ENCODE measurements around the gene WDR54. TPM values are rescaled to one million over a fixed set of nuclear protein-coding genes. Genes with fewer than 3 reads are reported as not detected.

Gene WDR54
- total and polyA plus RNA-seq, 10 of the 15 experiments (the other 5 are each of a cell fraction or from before 2014, with no cell fraction given): 38.2 to 116 (median 89.1) TPM

- no peak overlapping the region for H3K4me3 ChIP-seq
- no peak overlapping the region for H3K9ac ChIP-seq (ENCODE audit: control insufficient read depth, insufficient read depth, low read length)
- peaks cover 5% of the 10 kb centered on the region for H3K79me2 ChIP-seq (ENCODE audit: control insufficient read depth, insufficient read depth, low read length)
- FAIRE-seq (no peak), ATAC-seq (no peak), DNase-seq (ENCODE audit: low read depth, low spot score) (no peak)
- ChIA-PET CTCF (no interaction called here), POLR2A (no interaction called here), SMC1A (ENCODE audit: uncharacterized antibody, unreplicated experiment) (interaction anchor here (0.6 kb wide), 1 partner anchor 57 kb away, joined by 3 read pairs; no protein-coding TSS in a partner anchor), RAD21 (ENCODE audit: unreplicated experiment) (no interaction called here)
- BruUV-seq (replicated peaks): no TSS peak
- intact Hi-C loops (cut with micrococcal nuclease; ENCODE audit: unreplicated experiment) (no loop called here), in situ Hi-C loops (cut with MboI) (no loop called here)
- 57% methylated on average over 3 of the region's 3 CpGs for WGBS (ENCODE audit: insufficient coverage, insufficient replicate concordance, low lambda C conversion rate, missing lambda C conversion rate)
- no peak overlapping the region for H3K4me2 ChIP-seq (ENCODE audit: control insufficient read depth, insufficient read depth)
- no peaks in the 10 kb centered on the region for H3K9me3 ChIP-seq (replicated peaks; ENCODE audit: control insufficient read depth, insufficient read depth, low read length)
- H3K27ac ChIP-seq (ENCODE audit: control insufficient read depth, insufficient read depth): no peak overlapping the region
- no peaks in the 10 kb centered on the region for H3K36me3 ChIP-seq (ENCODE audit: control insufficient read depth in 2 of 2, insufficient read depth in 2 of 2, low read length in 1 of 2)
- no peaks in the 10 kb centered on the region for H3K27me3 ChIP-seq (replicated peaks in 1 of 2; ENCODE audit: control insufficient read depth in 2 of 2, insufficient read depth in 2 of 2, low read length in 1 of 2)
- H4K20me1 ChIP-seq (ENCODE audit: control insufficient read depth, insufficient read depth): no peaks in the 10 kb centered on the region
- H3K4me1 ChIP-seq (ENCODE audit: control insufficient read depth, insufficient read depth, low read length): peaks cover 46% of the 10 kb centered on the region
- no peak for TF ChIP-seq SIX5 (IDR thresholded peaks at IDR 0.05; ENCODE audit: low read depth, low read length, severe bottlenecking)
- no peak for TF ChIP-seq YY1 (IDR thresholded peaks at IDR 0.05; ENCODE audit: low read depth, low read length)
- no peak for TF ChIP-seq IKZF1 (conservative IDR thresholded peaks at IDR 0.05)
- TF ChIP-seq NFIC (IDR thresholded peaks at IDR 0.05; ENCODE audit: low read depth, low read length): no peak
- TF ChIP-seq CREM (IDR thresholded peaks at IDR 0.05; ENCODE audit: low read depth): no peak
- TF ChIP-seq MLLT1 (IDR thresholded peaks at IDR 0.05): no peak
- no peak overlapping the region for H2AFZ ChIP-seq (ENCODE audit: control insufficient read depth, low read depth, low read length)
Measured at GRCh38 chr2:74417197-74417596, 4.3 kb upstream of the WDR54 start.

DNA sequence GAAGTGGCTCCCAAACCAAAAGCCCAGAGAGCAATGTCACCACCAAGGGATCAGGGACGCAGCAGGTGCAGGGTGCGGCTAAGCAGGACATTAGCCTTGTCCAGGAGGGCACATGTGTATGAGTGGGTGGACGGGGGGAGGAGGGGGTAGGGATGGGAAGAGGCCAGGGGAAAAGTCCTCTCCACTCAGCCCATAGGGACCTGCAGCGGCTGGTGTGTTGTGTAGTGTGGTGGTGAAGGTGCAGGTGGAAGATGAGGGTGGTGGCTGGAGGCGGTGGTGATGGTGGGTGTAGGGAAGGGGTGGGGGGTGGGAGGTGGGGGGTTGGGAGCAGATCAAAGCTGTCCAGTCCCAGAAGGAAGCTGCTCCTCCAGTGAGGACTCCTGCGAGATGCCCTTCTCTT is 3.8 kb upstream of the WDR54 start:
- WGBS (ENCODE audit: insufficient coverage, insufficient replicate concordance, low lambda C conversion rate, missing lambda C conversion rate): 100% methylated on average over 3 of the region's 6 CpGs
- CTCF ChIA-PET: no interaction called here
- TF ChIP-seq ZNF217 (IDR thresholded peaks at IDR 0.05) (no peak), BACH1 (IDR thresholded peaks at IDR 0.05; ENCODE audit: borderline replicate concordance) (no peak), RBBP5 (conservative IDR thresholded peaks at IDR 0.05) (no peak), USF2 (IDR thresholded peaks at IDR 0.05; ENCODE audit: borderline replicate concordance, low read depth, low read length) (no peak), CBFB (IDR thresholded peaks at IDR 0.05; ENCODE audit: low read depth) (no peak), MTA3 (IDR thresholded peaks at IDR 0.05; ENCODE audit: borderline replicate concordance, low read length) (no peak)
- TF ChIP-seq, protein P1, sequence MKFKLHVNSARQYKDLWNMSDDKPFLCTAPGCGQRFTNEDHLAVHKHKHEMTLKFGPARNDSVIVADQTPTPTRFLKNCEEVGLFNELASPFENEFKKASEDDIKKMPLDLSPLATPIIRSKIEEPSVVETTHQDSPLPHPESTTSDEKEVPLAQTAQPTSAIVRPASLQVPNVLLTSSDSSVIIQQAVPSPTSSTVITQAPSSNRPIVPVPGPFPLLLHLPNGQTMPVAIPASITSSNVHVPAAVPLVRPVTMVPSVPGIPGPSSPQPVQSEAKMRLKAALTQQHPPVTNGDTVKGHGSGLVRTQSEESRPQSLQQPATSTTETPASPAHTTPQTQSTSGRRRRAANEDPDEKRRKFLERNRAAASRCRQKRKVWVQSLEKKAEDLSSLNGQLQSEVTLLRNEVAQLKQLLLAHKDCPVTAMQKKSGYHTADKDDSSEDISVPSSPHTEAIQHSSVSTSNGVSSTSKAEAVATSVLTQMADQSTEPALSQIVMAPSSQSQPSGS (IDR thresholded peaks at IDR 0.05; ENCODE audit: low read length): no peak

More for the DNA sequence above, 3.8 kb upstream of the WDR54 start:
- DNase-seq (ENCODE audit: low read depth, low spot score) (no peak), ATAC-seq (no peak), FAIRE-seq (no peak)
- no TSS peak for BruUV-seq (replicated peaks)
- H3K27me3 ChIP-seq (replicated peaks in 1 of 2; ENCODE audit: control insufficient read depth in 2 of 2, insufficient read depth in 2 of 2, low read length in 1 of 2): no peaks in the 10 kb centered on the region
- ChIA-PET SMC1A (ENCODE audit: uncharacterized antibody, unreplicated experiment) (no interaction called here), POLR2A (no interaction called here), RAD21 (ENCODE audit: unreplicated experiment) (no interaction called here)
- in situ Hi-C loops (cut with MboI): no loop called here
- peaks cover 47% of the 10 kb centered on the region for H3K4me1 ChIP-seq (ENCODE audit: control insufficient read depth, insufficient read depth, low read length)
- no peak overlapping the region for H3K27ac ChIP-seq (ENCODE audit: control insufficient read depth, insufficient read depth)
- no peaks in the 10 kb centered on the region for H3K36me3 ChIP-seq (ENCODE audit: control insufficient read depth in 2 of 2, insufficient read depth in 2 of 2, low read length in 1 of 2)
- H4K20me1 ChIP-seq (ENCODE audit: control insufficient read depth, insufficient read depth): no peaks in the 10 kb centered on the region
- H3K9me3 ChIP-seq (replicated peaks; ENCODE audit: control insufficient read depth, insufficient read depth, low read length): no peaks in the 10 kb centered on the region
- no peak overlapping the region for H3K9ac ChIP-seq (ENCODE audit: control insufficient read depth, insufficient read depth, low read length)
- no peak overlapping the region for H3K4me2 ChIP-seq (ENCODE audit: control insufficient read depth, insufficient read depth)
- H3K4me3 ChIP-seq: no peak overlapping the region
- H3K79me2 ChIP-seq (ENCODE audit: control insufficient read depth, insufficient read depth, low read length): peaks cover 6% of the 10 kb centered on the region
- intact Hi-C loops (cut with micrococcal nuclease; ENCODE audit: unreplicated experiment): no loop called here
- no peak overlapping the region for H2AFZ ChIP-seq (ENCODE audit: control insufficient read depth, low read depth, low read length)

Data from GM12878 (cell line).